GM18519 (cell line): Measurements from ENCODE around the gene DNAJC10.
"Not testable (repeated sequence)": the region's sequence is repeated elsewhere in the genome, so short reads cannot be mapped to it uniquely, and the experiment has no call there.

Experiments
- ATAC-seq: cut with Tn5 transposase; IDR thresholded peaks from one replicate; pipeline ENCODE4 v1.9.1; 2021; ENCODE audit warnings: mild to moderate bottlenecking, moderate library complexity; ENCODE audit not compliant: unreplicated experiment, low FRiP score

DNAJC10 gene

GRCh38 chr2:182718459-182718858 is 2.4 kb downstream of the DNAJC10 start:
- ATAC-seq: no peak

GRCh38 chr2:182719116-182719515 is 3.1 kb downstream of the DNAJC10 start:
- not testable (repeated sequence) for ATAC-seq

- no peak for ATAC-seq
These were observed 8.6 kb downstream of the DNAJC10 start for GRCh38 chr2:182724656-182725055.

DNA sequence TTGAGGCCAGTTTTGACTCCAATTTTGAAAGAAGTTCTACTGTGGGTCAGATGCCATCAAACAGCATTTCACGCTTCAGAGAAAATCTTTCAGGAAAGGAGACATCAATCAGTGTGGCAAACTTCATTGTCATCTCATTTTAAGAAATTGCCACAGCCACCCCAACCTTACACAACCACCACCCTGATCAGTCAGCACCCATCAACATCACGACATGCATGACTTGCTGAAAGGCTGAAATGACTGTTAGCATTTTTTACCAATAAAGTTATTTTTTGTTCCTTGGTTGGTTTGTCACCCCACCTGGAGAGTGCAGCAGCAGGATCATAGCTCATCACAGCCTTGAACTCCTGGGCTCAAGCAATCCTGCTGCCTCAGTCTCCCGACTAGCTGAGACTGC is 10.4 kb downstream of the DNAJC10 start:
- ATAC-seq: no peak

- no peak for ATAC-seq
These were observed 12.0 kb downstream of the DNAJC10 start for GRCh38 chr2:182728014-182728413.

- ATAC-seq: no peak
These were observed 13.8 kb downstream of the DNAJC10 start for GRCh38 chr2:182729710-182730339.

DNA sequence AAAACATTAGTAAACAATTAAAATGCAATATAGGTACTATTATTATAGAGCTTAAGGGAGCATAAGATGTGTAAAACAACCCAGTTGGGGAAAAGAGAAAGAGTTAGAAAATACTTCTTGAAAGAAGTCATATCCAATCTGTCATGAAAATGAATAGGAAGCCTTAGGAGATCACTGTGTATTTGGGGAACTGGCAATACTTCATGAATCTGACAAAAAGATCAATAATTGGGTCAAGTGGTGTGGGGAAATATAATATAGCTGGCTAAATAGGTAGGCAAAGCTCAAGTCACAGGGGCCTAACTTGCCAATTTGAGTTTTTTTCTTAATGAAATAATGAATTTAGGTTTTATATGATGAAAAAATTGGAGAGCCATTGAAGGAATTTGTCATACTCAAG is 14.4 kb downstream of the DNAJC10 start:
- no peak for ATAC-seq

GRCh38 chr2:182732736-182733135 is 16.7 kb downstream of the DNAJC10 start:
- no peak for ATAC-seq

DNA sequence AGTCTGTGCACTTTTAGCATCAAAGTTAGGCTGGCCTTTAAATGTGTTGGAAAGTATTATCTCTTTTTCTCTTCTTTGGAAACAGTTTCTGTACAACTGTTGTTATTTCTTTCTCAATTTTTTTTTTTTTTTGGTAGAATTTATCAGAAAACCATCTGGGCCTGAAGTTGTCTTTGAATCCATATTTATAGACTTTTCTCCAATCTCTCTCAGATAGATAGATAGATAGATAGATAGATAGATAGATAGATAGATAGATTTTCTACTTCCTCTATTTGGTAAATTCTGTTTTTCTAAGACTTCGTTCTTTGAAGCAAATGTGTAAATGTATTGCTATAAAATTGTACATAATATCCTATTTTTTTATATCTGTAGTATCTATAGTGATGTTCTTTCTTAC is 17.5 kb downstream of the DNAJC10 start:
- ATAC-seq: no peak

GRCh38 chr2:182736856-182737255 is 20.8 kb downstream of the DNAJC10 start:
- ATAC-seq: not testable (repeated sequence)

DNA sequence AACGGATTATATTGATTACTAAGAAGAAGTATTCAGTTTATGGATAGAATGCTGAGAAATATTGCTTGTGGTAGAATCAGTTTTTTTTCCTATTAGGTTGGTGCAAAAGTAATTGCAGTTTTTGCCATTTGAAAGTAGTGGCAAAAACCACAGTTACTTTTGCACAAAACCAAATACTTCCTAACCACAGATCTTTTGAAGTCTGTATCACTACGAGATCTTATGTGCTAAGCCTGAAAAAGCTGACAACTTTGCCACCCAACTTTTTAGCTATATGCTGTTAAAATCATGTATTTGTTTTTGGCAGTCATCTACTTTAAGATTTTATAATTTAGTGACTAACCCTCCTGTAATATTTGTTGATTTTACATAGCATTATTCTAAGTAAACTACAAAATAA is 24.6 kb downstream of the DNAJC10 start:
- ATAC-seq: no peak

DNA sequence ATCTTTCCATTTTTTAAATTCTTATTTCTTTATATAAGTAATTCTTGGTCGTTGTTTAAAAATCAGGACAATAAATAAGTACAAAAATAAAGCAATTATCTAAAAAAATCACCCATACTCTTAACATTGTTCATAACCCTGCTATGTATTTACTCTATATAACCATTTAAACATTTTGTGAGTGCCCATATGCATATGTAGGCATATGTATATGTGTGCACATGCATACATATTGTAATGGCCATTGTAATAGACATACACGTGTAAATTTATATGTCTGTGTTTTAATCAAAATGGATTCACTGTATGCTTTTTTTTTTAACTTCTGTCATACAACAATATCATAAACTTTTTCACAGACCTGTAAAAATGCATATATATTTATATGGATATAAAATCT is 25.6 kb downstream of the DNAJC10 start:
- ATAC-seq: no peak

GRCh38 chr2:182744490-182744889 is 28.4 kb downstream of the DNAJC10 start:
- ATAC-seq: no peak

- ATAC-seq: no peak
These were observed 29.0 kb downstream of the DNAJC10 start for GRCh38 chr2:182745061-182745460.

DNA sequence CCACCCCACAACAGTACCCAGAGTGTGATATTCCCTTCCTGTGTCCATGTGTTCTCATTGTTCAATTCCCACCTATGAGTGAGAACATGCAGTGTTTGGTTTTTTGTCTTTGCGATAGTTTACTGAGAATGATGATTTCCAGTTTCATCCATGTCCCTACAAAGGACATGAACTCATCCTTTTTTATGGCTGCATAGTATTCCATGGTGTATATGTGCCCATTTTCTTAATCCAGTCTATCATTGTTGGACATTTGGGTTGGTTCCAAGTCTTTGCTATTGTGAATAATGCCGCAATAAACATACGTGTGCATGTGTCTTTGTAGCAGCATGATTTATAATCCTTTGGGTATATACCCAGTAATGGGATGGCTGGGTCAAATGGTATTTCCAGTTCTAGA is 29.8 kb downstream of the DNAJC10 start:
- ATAC-seq: not testable (repeated sequence)

DNA sequence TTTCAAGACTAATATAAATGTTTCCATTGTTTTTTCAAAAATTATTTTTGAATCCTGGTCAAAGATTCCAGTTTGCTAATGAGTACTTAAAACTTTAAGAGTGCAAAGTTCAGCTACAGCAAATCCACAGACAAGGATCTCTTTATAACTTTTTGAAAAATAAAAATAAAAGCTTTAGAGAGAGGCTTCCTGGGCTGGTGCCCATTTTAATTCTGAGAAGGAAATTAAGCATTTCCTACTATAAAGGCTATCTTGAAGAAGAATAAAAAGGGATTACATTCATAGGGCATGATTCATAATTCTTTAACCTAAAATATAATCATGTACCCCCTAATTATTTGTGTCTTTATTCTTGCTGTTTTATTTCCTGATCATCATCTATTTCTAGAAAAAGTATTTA is 38.2 kb downstream of the DNAJC10 start:
- ATAC-seq: no peak

DNA sequence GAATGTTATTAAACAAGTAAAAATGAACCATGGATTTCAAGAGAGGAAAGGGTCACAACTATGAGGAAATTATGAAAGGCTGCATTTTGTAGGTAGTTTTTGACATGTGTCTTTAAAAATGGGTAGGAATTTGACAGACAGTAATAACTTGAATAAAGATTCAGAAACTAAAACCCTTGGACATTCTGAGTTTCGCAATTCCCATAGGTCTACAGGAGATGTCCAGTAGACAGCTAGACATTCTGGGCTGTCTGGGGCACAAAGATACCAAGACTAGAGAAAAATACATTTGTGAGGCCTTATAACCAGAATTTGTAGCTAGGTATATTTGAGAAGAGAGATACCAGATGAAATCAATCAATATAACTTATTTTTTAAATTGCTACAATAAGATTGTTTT is 42.3 kb downstream of the DNAJC10 start:
- ATAC-seq: no peak

DNA sequence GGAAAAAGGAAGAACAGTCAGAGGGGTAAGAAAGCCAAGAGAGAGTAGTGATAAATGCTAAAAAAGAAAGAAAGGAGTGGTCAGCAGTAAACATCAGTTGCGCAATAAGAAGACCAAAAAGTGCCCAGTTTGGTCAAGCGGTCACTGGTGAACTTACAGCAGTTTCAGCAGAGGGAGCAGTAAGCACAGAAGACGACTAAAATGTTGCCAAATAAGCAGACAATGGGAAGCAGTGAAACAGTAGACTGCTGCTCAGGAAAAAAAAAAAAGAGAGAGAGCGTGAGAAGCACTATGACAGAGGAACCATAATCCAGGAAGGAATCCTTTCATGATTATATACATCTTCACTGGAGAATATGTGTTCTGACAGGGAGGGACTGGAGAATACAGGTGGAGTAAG is 45.8 kb downstream of the DNAJC10 start:
- no peak for ATAC-seq

DNA sequence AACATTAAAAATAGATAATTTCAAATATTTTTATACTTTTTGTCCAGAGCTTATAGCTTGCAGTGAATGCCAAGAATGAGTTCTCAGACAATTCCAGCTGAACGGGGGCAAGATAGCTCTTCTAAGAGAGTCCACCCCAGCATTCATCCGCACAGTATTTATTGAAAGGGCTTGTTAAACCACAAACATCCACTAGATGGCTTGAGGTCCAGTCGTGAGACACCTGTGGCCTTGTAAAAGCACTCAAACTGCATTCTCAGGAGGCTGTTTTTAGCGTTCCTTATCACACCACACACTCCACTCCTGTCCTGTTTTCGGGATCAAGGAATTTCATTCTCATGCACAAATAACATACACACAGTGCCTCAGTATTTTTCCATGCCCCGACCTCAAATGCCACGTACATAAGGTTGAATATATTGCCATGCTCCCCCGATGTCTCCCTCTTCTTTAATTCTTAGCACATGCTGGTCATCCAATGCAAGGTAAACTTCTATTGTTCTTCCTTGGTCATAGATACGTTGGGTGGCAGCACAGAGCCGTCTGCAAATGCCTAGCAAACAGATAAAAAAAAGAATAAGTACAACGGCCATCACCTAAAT is 47.4 kb downstream of the DNAJC10 start:
- ATAC-seq: peak; percentile 60

DNA sequence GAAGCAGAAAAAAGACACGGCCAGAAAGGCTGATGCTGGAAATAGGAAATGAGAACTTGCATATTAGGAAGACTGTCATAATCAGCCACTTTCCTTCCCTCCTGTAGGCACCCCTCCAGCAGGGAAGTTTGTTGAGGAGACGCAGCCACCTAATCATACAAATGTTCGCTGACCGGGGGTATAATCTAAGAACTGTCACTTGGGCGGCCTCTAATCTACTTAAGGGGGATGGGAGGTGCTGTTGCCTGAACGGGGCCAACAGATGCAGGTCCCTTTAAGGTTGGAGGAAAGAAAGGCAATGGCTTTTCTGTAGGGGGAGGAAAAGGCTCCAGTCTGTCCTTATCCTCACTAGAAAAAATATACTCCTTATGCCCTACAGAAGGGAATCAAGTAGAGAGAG is 50.6 kb downstream of the DNAJC10 start:
- no peak for ATAC-seq

DNA sequence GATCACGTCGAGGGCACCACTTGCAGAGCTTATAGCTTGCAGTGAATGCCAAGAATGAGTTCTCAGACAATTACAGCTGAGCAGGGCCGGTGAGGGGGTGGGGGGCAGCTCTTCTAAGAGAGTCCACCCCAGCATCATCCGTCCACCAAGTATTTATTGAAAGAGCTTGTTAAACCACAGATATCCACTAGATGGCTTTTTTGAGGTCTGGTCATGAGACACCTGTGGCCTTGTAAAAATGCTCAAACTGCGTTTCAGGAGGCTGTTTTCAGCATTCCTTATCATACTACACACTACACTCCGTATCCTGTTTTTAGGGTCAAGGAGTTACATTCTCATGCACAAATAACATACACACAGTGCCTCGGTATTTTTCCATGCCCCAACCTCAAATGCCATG is 51.5 kb downstream of the DNAJC10 start:
- ATAC-seq: no peak

DNA sequence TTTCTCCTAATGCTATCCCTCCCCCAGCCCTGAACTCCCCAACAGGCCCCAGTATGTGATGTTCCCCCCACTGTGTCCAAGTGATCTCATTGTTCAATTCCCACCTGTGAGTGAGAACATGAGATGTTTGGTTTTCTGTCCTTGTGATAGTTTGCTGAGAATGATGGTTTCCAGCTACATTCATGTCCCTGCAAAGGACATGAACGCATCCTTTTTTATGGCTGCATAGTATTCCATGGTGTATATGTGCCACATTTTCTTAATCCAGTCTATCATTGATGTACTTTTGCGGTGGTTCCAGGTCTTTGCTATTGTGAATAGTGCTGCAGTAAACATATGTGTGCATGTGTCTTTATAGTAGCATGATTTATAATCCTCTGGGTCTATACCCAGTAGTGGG is 52.9 kb downstream of the DNAJC10 start:
- ATAC-seq: not testable (repeated sequence)

DNA sequence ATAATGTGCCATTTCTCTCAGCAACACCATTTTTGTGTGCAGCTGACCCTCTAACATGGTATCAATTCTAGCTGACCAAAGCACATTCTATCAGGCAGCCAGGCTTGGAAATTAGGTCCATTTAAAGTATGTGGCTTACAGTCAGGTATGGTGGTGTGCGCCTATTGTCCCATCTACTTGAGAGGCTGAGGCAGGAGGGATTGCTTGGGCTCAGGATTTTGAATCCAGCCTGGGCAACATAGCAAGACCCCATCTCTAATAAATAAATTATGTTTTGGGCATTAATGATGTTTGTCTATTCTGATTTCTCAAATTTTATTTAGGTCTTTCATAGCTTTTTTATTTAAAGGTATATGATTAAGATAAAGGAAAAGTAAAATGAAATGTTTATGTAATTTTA is 63.3 kb downstream of the DNAJC10 start:
- ATAC-seq: no peak
